Measurements from ENCODE around the gene XPO6. TPM values are rescaled to one million over a fixed set of nuclear protein-coding genes. Genes with fewer than 3 reads are reported as not detected.
A peak's percentile ranks its signal among the peaks of the same experiment; 100 is the strongest.

Gene XPO6
- total RNA-seq, 1 donor from 2014 or later: 82.9 TPM

DNA sequence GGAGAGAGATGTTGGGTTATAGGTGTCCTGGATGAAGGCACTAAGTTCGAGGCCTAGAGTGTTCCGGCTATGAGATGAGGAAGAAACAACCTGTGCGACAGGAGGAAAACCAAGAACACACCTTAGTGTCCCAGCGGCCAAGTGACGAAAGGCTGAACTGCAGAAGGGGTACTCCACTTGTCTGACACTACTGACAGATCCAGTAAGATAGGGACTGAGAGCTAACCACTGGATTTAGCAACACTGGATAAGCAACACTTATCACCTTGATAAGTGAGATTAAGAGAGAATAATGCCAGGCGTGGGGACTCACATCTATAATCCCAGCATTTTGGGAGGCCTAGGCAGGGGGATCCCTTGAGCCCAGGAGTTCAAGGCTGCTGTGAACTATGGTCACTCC is 7.1 kb downstream of the XPO6 start:
- Mint-ChIP-seq H3K36me3 (ENCODE audit: insufficient read depth) (peaks cover 11% of the 10 kb centered on the region), H3K4me3 (ENCODE audit: low read depth) (no peak overlapping the region), H3K4me1 (ENCODE audit: low read depth) (no peaks in the 10 kb centered on the region), H3K27ac (no peak overlapping the region), H3K9me3 (ENCODE audit: low read depth) (no peaks in the 10 kb centered on the region), H3K27me3 (no peaks in the 10 kb centered on the region)
- no peak for DNase-seq (ENCODE audit: low spot score, unreplicated experiment)
- TF ChIP-seq, protein P1, sequence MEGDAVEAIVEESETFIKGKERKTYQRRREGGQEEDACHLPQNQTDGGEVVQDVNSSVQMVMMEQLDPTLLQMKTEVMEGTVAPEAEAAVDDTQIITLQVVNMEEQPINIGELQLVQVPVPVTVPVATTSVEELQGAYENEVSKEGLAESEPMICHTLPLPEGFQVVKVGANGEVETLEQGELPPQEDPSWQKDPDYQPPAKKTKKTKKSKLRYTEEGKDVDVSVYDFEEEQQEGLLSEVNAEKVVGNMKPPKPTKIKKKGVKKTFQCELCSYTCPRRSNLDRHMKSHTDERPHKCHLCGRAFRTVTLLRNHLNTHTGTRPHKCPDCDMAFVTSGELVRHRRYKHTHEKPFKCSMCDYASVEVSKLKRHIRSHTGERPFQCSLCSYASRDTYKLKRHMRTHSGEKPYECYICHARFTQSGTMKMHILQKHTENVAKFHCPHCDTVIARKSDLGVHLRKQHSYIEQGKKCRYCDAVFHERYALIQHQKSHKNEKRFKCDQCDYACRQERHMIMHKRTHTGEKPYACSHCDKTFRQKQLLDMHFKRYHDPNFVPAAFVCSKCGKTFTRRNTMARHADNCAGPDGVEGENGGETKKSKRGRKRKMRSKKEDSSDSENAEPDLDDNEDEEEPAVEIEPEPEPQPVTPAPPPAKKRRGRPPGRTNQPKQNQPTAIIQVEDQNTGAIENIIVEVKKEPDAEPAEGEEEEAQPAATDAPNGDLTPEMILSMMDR (IDR thresholded peaks at IDR 0.05; ENCODE audit: unreplicated experiment): no peak

DNA sequence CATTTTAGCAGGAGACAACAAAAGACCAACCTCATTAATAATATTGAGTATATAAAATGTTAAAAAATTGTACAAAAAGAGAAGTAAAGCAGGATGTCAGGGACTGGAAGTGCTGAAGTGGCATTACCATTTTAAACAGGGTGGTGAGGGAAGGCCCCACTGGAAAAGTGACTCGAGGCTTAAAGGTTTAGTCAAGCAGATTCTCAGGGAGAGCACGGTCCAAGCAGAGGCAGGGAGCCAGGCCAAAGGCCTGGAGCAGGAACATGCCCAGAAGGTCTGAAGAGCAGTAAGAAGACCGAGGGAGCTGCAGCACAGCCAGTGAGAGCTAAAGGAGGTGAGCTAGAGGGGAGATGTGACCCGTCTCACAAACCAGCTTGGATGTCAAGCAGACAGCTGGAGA is 7.6 kb downstream of the XPO6 start:
- H3K27me3 Mint-ChIP-seq: no peaks in the 10 kb centered on the region

DNA sequence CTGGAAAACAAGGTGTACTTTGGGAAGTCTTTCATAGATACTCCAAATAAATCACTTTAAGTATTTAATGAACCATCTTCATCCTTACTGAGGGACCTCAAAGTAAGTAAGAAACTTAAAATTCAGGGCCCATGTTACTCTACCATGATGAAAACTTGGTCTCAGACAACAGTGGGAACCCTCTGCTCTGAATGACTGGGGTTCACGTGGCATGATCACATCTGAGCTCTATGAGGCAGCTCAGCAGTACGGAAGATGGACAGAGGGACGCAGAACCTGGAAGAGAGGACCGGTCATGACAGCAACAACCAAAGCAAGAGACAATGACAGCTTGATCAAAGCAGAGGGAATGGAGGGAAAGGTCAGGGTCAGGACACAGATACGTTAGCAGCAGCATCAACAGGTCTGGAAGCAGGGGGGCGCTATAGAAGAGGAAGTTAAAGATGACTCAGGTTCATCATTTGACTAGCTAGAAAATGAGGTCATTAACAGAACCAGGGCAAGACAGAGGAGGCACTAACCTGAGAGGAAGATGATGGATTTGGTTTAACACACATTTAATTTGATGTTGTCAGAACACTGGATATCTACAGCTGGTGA is 9.5 kb downstream of the XPO6 start:
- H3K36me3 Mint-ChIP-seq (ENCODE audit: insufficient read depth): peaks cover 9% of the 10 kb centered on the region
- H3K27me3 Mint-ChIP-seq: no peaks in the 10 kb centered on the region
- no peaks in the 10 kb centered on the region for H3K4me1 Mint-ChIP-seq (ENCODE audit: low read depth)
- TF ChIP-seq, protein P1 (IDR thresholded peaks at IDR 0.05; ENCODE audit: unreplicated experiment): no peak
- H3K27ac Mint-ChIP-seq: no peak overlapping the region
- DNase-seq (ENCODE audit: low spot score, unreplicated experiment): no peak
- H3K9me3 Mint-ChIP-seq (ENCODE audit: low read depth): no peaks in the 10 kb centered on the region
- no peak overlapping the region for H3K4me3 Mint-ChIP-seq (ENCODE audit: low read depth)

More for the DNA sequence above, 7.6 kb downstream of the XPO6 start:
- Mint-ChIP-seq H3K4me1 (ENCODE audit: low read depth) (no peaks in the 10 kb centered on the region), H3K27ac (no peak overlapping the region), H3K9me3 (ENCODE audit: low read depth) (no peaks in the 10 kb centered on the region), H3K4me3 (ENCODE audit: low read depth) (no peak overlapping the region), H3K36me3 (ENCODE audit: insufficient read depth) (peaks cover 11% of the 10 kb centered on the region)
- DNase-seq (ENCODE audit: low spot score, unreplicated experiment): no peak
- TF ChIP-seq, protein P1 (IDR thresholded peaks at IDR 0.05; ENCODE audit: unreplicated experiment): no peak

DNA sequence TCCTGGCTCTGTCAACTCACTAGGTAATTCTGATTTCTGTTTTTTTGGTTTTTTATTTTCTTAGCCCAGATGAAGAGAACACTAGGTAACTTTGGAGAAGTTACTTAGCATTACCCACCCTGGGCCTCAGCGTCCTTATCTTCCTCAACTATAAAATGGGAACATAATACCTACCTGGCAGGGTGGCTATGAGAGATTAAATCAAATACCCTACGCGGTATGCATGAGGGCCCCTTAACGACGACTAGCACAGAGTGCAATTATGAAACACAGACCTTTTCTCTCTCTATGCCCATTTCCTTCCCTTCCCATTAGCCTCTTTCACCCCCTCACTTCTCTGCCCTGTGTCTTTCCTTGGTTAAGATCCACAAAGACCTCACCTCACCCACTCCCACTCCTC is 11.1 kb downstream of the XPO6 start:
- Mint-ChIP-seq H3K27me3 (no peaks in the 10 kb centered on the region), H3K36me3 (ENCODE audit: insufficient read depth) (peaks cover 7% of the 10 kb centered on the region), H3K9me3 (ENCODE audit: low read depth) (no peaks in the 10 kb centered on the region), H3K4me1 (ENCODE audit: low read depth) (no peaks in the 10 kb centered on the region), H3K27ac (peak overlapping the region; percentile 11), H3K4me3 (ENCODE audit: low read depth) (no peak overlapping the region)
- DNase-seq (ENCODE audit: low spot score, unreplicated experiment): no peak
- TF ChIP-seq, protein P1 (IDR thresholded peaks at IDR 0.05; ENCODE audit: unreplicated experiment): no peak

DNA sequence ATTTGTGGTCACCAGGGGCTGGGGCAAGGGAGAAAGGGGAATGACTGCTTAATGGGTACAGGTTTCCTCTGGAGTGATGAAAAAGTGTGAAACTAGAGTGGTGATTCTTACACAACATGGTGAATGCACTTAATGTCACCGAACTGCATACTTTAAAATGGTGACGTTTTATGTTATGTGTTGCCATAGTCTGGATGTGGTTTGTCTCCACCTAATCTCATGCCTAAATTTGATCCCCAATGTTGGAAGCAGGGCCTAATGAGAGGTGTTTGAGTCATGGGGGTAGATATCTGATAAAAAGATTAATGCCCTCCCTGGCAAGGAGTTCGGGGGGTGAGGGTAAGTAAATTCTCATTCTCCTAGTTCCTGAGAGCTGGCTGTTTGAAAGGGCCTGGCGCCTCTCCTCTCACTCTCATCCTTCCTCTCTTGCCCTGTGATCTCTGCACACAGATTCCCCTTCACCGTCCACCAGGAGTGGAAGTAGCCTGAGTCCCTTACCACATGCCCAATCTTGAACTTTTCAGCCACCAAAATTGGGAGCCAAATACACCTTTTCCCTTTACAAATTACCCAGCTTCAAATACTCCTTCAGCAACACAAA is 15.3 kb downstream of the XPO6 start:
- Mint-ChIP-seq H3K4me3 (ENCODE audit: low read depth) (no peak overlapping the region), H3K27ac (no peak overlapping the region), H3K9me3 (ENCODE audit: low read depth) (no peaks in the 10 kb centered on the region), H3K4me1 (ENCODE audit: low read depth) (peaks cover 8% of the 10 kb centered on the region), H3K27me3 (no peaks in the 10 kb centered on the region), H3K36me3 (ENCODE audit: insufficient read depth) (peaks cover 4% of the 10 kb centered on the region)
- TF ChIP-seq, protein P1 (IDR thresholded peaks at IDR 0.05; ENCODE audit: unreplicated experiment): no peak
- no peak for DNase-seq (ENCODE audit: low spot score, unreplicated experiment)
